Tibial nerve (tissue), 4 donors: ENCODE results near the gene FBP1. TPM values are rescaled to one million over a fixed set of nuclear protein-coding genes. Genes with fewer than 3 reads are reported as not detected.

Source experiments
- DNase-seq, 2 donors: peaks; one replicate each; pipeline ENCODE4 v3.0.0-alpha.2; 2019; ENCODE audit warnings: low spot score in 2 of 2
- H3K27ac ChIP-seq, 4 donors: fragments of 200-600 bp; sonication (generic) in 3 of 4; one replicate each; pipeline ENCODE4 v1.5.1; 2017 to 2019; ENCODE audit warnings: mild to moderate bottlenecking in 1 of 4
- H3K27me3 ChIP-seq, 2 donors: fragments of 200-600 bp; sonication (generic) in 1 of 2; one replicate each; pipeline versions ENCODE4 v1.5.1 to v1.6.0; 2017 to 2019
- H3K36me3 ChIP-seq, 3 donors: fragments of 200-600 bp; sonication (generic); one replicate each; pipeline ENCODE4 v1.5.1; 2018 to 2019
- H3K4me1 ChIP-seq, 4 donors: fragments of 200-600 bp; sonication (generic) in 3 of 4; one replicate each; pipeline ENCODE4 v1.5.1; 2017 to 2019
- H3K4me3 ChIP-seq, 4 donors: fragments of 200-600 bp; sonication (generic) in 3 of 4; one replicate each; pipeline ENCODE4 v1.5.1; 2017 to 2019; ENCODE audit warnings: mild to moderate bottlenecking in 1 of 4, moderate library complexity in 1 of 4
- H3K9me3 ChIP-seq, 4 donors: fragments of 200-600 bp; sonication (generic) in 3 of 4; one replicate each; pipeline ENCODE4 v1.5.1; 2017 to 2019
- CTCF ChIP-seq, 5 experiments: fragments of 200-600 bp in 3 of 5; fragments of 450-650 bp in 2 of 5; sonication (generic) in 3 of 5; IDR thresholded peaks; one replicate each; pipeline ENCODE4 v1.5.1; 2016 to 2019; ENCODE audit warnings: antibody characterized with exemption in 5 of 5, mild to moderate bottlenecking in 3 of 5, moderate library complexity in 2 of 5
- EP300 ChIP-seq, 2 donors: sonication (generic); formaldehyde crosslinking; IDR thresholded peaks; one replicate each; pipeline ENCODE4 v1.6.1; 2017; ENCODE audit warnings: antibody characterized with exemption in 2 of 2, mild to moderate bottlenecking in 1 of 2
- POLR2A ChIP-seq, 2 donors: fragments of 450-650 bp; IDR thresholded peaks; one replicate each; pipeline ENCODE4 v1.6.1; 2017; ENCODE audit warnings: antibody characterized with exemption in 2 of 2, mild to moderate bottlenecking in 2 of 2, moderate library complexity in 2 of 2
- WGBS, 2 donors: methylation state at CpG; one replicate each; pipeline ENCODE4 v1.1.5; 2018; 5-methylcytosine and 5-hydroxymethylcytosine counted together
- total RNA-seq, 4 donors: library from RNA; depleted of rRNA; stranded (reverse); fragments of >200 nt; gene quantifications; one replicate each; pipeline ENCODE4 v1.1.0, GENCODE V29; 2016

FBP1 gene
- total RNA-seq, 4 donors from 2014 or later: 4.8 to 8.6 (median 5.8) TPM

GRCh38 chr9:94581728-94582127 lies 57.6 kb downstream of the FBP1 start:
- TF ChIP-seq EP300 (IDR thresholded peaks at IDR 0.05) (no peak), CTCF (IDR thresholded peaks at IDR 0.05) (no peak), POLR2A (IDR thresholded peaks at IDR 0.05) (no peak)
- no peaks in the 10 kb centered on the region for H3K9me3 ChIP-seq
- no peaks in the 10 kb centered on the region for H3K27me3 ChIP-seq
- peaks cover 0 to under 1% (median 0%) of the 10 kb centered on the region in 4 donors for H3K4me1 ChIP-seq
- 91 to 94% methylated on average over 5 of the region's 5 CpGs for WGBS, 2 donors
- H3K4me3 ChIP-seq: no peak overlapping the region
- H3K36me3 ChIP-seq: no peaks in the 10 kb centered on the region
- no peak for DNase-seq
- no peak overlapping the region for H3K27ac ChIP-seq

GRCh38 chr9:94577571-94577970 lies 61.7 kb downstream of the FBP1 start:
- no peaks in the 10 kb centered on the region for H3K9me3 ChIP-seq
- TF ChIP-seq EP300 (IDR thresholded peaks at IDR 0.05): no peak
- no peak for TF ChIP-seq POLR2A (IDR thresholded peaks at IDR 0.05)
- DNase-seq: no peak

GRCh38 chr9:94577036-94577435 lies 62.3 kb downstream of the FBP1 start:
- Histone ChIP-seq H3K27ac (no peak overlapping the region), H3K4me1 (no peaks in the 10 kb centered on the region), H3K9me3 (no peaks in the 10 kb centered on the region), H3K36me3 (no peaks in the 10 kb centered on the region), H3K27me3 (no peaks in the 10 kb centered on the region), H3K4me3 (no peak overlapping the region)
- TF ChIP-seq EP300 (IDR thresholded peaks at IDR 0.05) (no peak), POLR2A (IDR thresholded peaks at IDR 0.05) (no peak), CTCF (IDR thresholded peaks at IDR 0.05) (no peak)
- no peak for DNase-seq
- WGBS, 2 donors: 0% methylated on average over 1 of the region's 1 CpG

More at GRCh38 chr9:94577571-94577970, 61.7 kb downstream of the FBP1 start:
- no peaks in the 10 kb centered on the region for H3K36me3 ChIP-seq
- no peak overlapping the region for H3K4me3 ChIP-seq
- H3K4me1 ChIP-seq: no peaks in the 10 kb centered on the region
- no peak overlapping the region for H3K27ac ChIP-seq
- no peaks in the 10 kb centered on the region for H3K27me3 ChIP-seq
- 46 to 47% methylated on average over 2 of the region's 2 CpGs for WGBS, 2 donors

- Histone ChIP-seq H3K36me3 (no peaks in the 10 kb centered on the region), H3K9me3 (no peaks in the 10 kb centered on the region), H3K4me1 (no peaks in the 10 kb centered on the region), H3K4me3 (no peak overlapping the region), H3K27me3 (no peaks in the 10 kb centered on the region), H3K27ac (no peak overlapping the region)
- WGBS, 2 donors: 86 to 92% methylated on average over 2 of the region's 2 CpGs
- DNase-seq: no peak
- no peak for TF ChIP-seq CTCF (IDR thresholded peaks at IDR 0.05)
Observed at GRCh38 chr9:94576131-94576530, 63.2 kb downstream of the FBP1 start.

GRCh38 chr9:94568972-94569712 lies 70.2 kb downstream of the FBP1 start:
- H3K27ac ChIP-seq: no peak overlapping the region
- H3K9me3 ChIP-seq: no peaks in the 10 kb centered on the region
- WGBS, 2 donors: 86 to 90% methylated on average over 17 of the region's 17 CpGs
- no peak overlapping the region for H3K4me3 ChIP-seq
- no peaks in the 10 kb centered on the region for H3K36me3 ChIP-seq
- no peak for TF ChIP-seq POLR2A (IDR thresholded peaks at IDR 0.05)
- no peak for TF ChIP-seq CTCF (IDR thresholded peaks at IDR 0.05)
- TF ChIP-seq EP300 (IDR thresholded peaks at IDR 0.05): no peak
- no peaks in the 10 kb centered on the region for H3K4me1 ChIP-seq
- DNase-seq: no peak
- no peaks in the 10 kb centered on the region for H3K27me3 ChIP-seq
